GM19395 (cell line): ENCODE measurements around the gene KAZN.
"Not testable (repeated sequence)": the region's sequence is repeated elsewhere in the genome, so short reads cannot be mapped to it uniquely, and the experiment has no call there.

Experiments
- ATAC-seq: cut with Tn5 transposase; IDR thresholded peaks from one replicate; pipeline ENCODE4 v1.9.1; 2021; ENCODE audit warnings: mild to moderate bottlenecking, moderate library complexity; ENCODE audit not compliant: unreplicated experiment

KAZN gene

GRCh38 chr1:15115542-15116330 lies 517.3 kb downstream of the KAZN start:
- ATAC-seq: no peak

DNA sequence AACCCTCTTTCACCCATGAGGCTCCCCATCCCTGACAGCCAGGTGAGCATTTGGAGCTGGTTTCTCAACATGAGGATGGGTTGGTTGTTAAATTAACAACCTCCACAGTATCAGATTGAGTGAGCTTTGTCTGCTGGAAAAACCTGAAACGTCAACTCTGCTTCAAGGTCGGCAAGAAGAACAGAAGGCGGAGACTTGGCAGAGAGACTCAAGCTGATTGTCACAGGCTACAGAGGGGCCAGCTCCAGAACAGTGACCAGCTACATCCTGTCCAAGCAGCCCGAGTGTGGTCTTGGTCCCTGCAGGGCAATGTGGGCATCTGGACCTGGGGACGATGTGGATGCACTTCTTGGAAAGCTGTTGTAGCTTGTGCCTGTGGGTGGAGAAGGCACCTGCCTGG lies 518.5 kb downstream of the KAZN start:
- ATAC-seq: no peak

DNA sequence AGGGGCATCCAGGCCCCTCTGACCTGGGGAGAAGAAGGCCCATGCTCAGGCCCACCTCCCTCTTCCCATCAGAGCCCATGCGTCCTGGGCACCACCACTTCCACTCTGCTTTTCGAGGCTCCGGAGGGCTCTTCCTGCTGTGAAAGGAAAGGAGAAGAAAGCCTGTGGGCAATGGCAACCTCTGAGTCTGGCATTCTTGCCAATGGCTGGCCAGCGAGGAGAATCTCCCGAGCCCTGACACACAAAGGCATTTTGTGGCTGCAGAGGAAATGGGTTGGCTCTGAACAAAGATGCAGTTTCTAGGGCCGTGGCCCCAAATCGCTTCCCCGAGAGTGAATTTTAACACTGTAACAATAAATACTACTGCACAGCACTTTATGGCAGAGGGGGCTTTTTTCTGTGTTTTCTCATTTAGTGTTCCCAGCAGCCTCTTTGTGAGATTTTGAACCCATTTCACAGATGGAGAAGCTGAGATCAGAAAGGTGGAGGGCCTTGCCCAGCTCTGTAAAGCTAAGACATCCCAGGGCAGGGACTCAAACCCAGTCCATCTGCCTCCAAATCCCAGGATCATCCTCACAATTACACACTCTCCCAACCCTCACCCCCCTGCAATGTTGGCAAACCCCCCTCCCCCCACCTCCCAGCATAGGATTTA lies 519.3 kb downstream of the KAZN start:
- no peak for ATAC-seq

GRCh38 chr1:15118579-15118978 lies 520.1 kb downstream of the KAZN start:
- ATAC-seq: no peak

- no peak for ATAC-seq
Measured at GRCh38 chr1:15120251-15120945, 521.9 kb downstream of the KAZN start.

DNA sequence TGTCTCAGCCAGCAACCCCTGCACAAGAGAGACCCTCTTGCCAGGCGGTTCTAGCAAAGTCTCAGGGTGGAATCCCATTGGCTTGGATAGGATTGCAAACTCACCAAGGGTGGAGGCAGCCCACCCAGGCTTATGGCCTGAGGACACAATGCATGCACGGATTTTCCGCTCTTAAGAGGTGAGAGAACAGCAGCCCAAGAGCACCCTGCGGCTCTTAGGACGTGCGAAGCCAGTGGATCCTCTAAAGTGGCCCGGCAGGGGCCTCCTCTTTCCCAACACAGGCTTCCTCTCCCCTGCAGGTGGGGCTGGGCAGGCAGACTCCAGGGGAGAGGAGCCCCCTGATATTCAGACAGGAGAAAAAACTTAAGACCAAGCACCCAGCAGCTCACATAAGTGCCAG lies 523.8 kb downstream of the KAZN start:
- no peak for ATAC-seq

GRCh38 chr1:15123270-15123669 lies 524.8 kb downstream of the KAZN start:
- ATAC-seq: no peak

- ATAC-seq: no peak
Measured at GRCh38 chr1:15123925-15124324, 525.4 kb downstream of the KAZN start.

- no peak for ATAC-seq
Measured at GRCh38 chr1:15124362-15125100, 526.0 kb downstream of the KAZN start.

GRCh38 chr1:15125101-15125745 lies 526.7 kb downstream of the KAZN start:
- ATAC-seq: no peak

- no peak for ATAC-seq
Measured at GRCh38 chr1:15128077-15128476, 529.6 kb downstream of the KAZN start.

GRCh38 chr1:15128520-15129313 lies 530.2 kb downstream of the KAZN start:
- ATAC-seq: no peak

DNA sequence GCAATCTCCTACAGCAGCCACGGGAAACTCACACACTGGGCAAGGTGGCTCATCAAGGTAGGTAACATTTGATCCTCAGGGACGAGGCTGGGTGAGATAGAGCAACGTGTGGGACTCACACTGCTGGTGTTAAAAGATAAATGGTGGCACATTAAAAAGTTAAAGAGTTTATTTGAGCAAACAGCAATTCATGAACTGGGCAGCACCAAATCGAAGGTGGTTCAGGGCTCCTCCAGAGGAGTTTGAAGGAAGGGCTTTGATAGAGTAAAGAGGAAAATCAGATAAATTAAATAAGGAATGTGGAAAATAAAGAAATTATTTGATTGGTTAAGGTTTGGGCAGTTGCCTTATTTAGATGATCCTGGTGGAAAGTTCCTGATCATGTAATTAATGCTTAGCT lies 531.5 kb downstream of the KAZN start:
- no peak for ATAC-seq

- no peak for ATAC-seq
Measured at GRCh38 chr1:15130607-15131006, 532.1 kb downstream of the KAZN start.

DNA sequence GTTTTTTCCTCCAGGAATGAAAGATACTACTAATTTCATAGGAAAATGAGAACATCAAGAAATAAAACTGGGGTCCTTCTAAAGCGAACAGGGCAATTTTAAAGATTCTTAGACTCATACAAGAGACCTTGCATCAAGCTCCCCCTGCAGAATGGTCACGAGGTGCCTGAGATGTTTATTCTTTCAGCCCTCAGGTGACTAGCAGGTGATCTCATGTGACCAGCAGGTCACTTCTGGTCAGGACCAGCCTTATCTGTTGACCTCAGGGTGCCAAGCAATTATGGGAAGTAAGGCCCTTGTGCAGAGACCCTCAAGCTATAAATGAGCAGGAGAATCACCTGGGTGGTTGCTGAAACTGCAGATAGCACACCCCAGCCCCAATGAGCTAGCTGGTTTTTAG lies 534.5 kb downstream of the KAZN start:
- no peak for ATAC-seq

- no peak for ATAC-seq
Measured at GRCh38 chr1:15134285-15134684, 535.8 kb downstream of the KAZN start.

DNA sequence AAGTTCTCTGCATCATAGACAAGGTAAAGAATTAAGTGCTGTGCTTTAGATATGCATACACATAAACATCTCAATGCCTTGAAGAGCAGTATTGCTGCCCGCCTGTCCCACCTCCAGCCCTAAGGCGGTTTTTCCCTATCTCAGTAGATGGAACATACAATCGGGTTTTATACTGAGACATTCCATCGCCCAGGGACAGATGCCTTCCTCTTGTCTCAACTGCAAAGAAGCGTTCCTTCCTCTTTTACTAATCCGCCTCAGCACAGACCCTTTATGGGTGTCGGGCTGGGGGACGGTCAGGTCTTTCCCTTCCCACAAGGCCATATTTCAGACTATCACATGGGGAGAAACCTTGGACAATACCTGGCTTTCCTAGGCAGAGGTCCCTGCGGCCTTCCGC lies 537.1 kb downstream of the KAZN start:
- not testable (repeated sequence) for ATAC-seq

- ATAC-seq: no peak
Measured at GRCh38 chr1:15137809-15138208, 539.3 kb downstream of the KAZN start.

DNA sequence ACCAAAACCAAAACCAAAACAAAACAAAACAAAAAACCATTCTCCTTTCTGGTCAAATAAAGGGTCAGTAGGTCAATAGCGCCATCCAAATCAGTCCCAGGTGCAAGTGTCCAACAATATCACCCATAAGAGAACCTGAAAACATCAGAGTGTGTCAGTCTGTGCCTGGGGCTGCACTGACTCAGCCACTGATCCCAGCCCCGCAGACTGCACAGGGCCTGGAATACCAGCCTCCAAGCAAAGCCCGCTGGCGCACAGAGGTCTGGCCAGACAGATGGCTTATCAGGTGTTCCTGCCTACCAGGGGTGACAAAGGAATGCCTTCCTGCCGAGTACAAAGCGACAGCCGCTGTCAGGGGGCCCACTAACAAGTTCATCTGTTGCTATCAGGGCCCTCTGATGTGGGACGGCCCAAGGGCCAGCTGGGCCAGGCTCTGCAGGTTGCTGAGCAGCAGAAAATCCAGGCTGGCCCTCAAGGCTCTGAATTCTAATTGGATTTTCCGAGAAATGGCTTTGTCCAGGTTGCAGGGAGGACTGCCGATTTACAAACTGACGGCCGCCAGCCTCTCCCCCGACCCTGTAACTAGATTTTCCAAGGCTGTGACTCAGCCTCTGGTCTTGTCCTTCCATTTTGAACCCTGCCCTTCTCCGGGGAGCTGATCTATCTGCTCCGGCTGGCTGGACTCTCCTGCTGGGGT lies 541.3 kb downstream of the KAZN start:
- ATAC-seq: no peak
